ENCODE measurements around the gene PLCH2.
"Not testable (repeated sequence)": the region's sequence is repeated elsewhere in the genome, so short reads cannot be mapped to it uniquely, and the experiment has no call there.

Gene PLCH2

GRCh38 chr1:2452932-2453315 lies 23.2 kb upstream of the PLCH2 start:
- DNase-seq (ENCODE audit: low read depth) = no peak
- no peak for TF ChIP-seq CTCF (conservative IDR thresholded peaks at IDR 0.05; ENCODE audit: low read length)
- H3K4me3 ChIP-seq (ENCODE audit: low read length) = no peak overlapping the region

GRCh38 chr1:2454227-2454626 lies 21.9 kb upstream of the PLCH2 start:
- no peak overlapping the region for H3K4me3 ChIP-seq (ENCODE audit: low read length)
- DNase-seq (ENCODE audit: low read depth) = no peak
- TF ChIP-seq CTCF (conservative IDR thresholded peaks at IDR 0.05; ENCODE audit: low read length) = no peak

GRCh38 chr1:2455757-2456156 lies 20.3 kb upstream of the PLCH2 start:
- no peak for DNase-seq (ENCODE audit: low read depth)
- no peak for TF ChIP-seq CTCF (conservative IDR thresholded peaks at IDR 0.05; ENCODE audit: low read length)
- no peak overlapping the region for H3K4me3 ChIP-seq (ENCODE audit: low read length)

- no peak overlapping the region for H3K4me3 ChIP-seq (ENCODE audit: low read length)
- DNase-seq (ENCODE audit: low read depth) = no peak
- no peak for TF ChIP-seq CTCF (conservative IDR thresholded peaks at IDR 0.05; ENCODE audit: low read length)
Measured at GRCh38 chr1:2457444-2457843, 18.6 kb upstream of the PLCH2 start.

GRCh38 chr1:2458687-2459086 lies 17.4 kb upstream of the PLCH2 start:
- DNase-seq (ENCODE audit: low read depth) = no peak
- H3K4me3 ChIP-seq (ENCODE audit: low read length) = no peak overlapping the region
- TF ChIP-seq CTCF (conservative IDR thresholded peaks at IDR 0.05; ENCODE audit: low read length) = no peak

GRCh38 chr1:2459102-2459753 lies 16.9 kb upstream of the PLCH2 start:
- H3K4me3 ChIP-seq (ENCODE audit: low read length); DNase-seq (ENCODE audit: low read depth): not testable (repeated sequence)

- H3K4me3 ChIP-seq (ENCODE audit: low read length) = no peak overlapping the region
- no peak for TF ChIP-seq CTCF (conservative IDR thresholded peaks at IDR 0.05; ENCODE audit: low read length)
- DNase-seq (ENCODE audit: low read depth) = no peak
Measured at GRCh38 chr1:2459757-2460156, 16.3 kb upstream of the PLCH2 start.

GRCh38 chr1:2460203-2460602 lies 15.9 kb upstream of the PLCH2 start:
- DNase-seq (ENCODE audit: low read depth) = no peak
- no peak overlapping the region for H3K4me3 ChIP-seq (ENCODE audit: low read length)
- no peak for TF ChIP-seq CTCF (conservative IDR thresholded peaks at IDR 0.05; ENCODE audit: low read length)
